SU-DHL-6 (cell line): ENCODE measurements around the gene SEC63.

Source experiments
- CTCF ChIP-seq: fragments of 200-600 bp; sonication (generic); IDR thresholded peaks from one replicate; pipeline ENCODE4 v1.5.1; 2017; ENCODE audit warnings: antibody characterized with exemption, mild to moderate bottlenecking, low read length, moderate library complexity; ENCODE audit not compliant: insufficient read depth, poor library complexity, severe bottlenecking
- EZH2phosphoT487 ChIP-seq: fragments of 200-600 bp; sonication (generic), shearing (Covaris generic); conservative IDR thresholded peaks from 2 replicates; pipeline ENCODE4 v1.6.1; 2018; ENCODE audit warnings: mild to moderate bottlenecking, antibody characterized with exemption, low read length, moderate library complexity, mixed read lengths

- TF ChIP-seq CTCF (no peak), EZH2phosphoT487 (no peak)
These were observed 108.7 kb downstream of the SEC63 start for GRCh38 chr6:107849325-107849724.
